HUES64 (cell line): ENCODE data around the gene FMNL3.

Experiments used
- H3K27ac ChIP-seq: 2 replicates; pipeline ENCODE4 v1.7.0; 2013; ENCODE audit warnings: low read depth, low read length, inconsistent platforms
- H3K27me3 ChIP-seq: 2 replicates; pipeline ENCODE4 v1.6.1; 2013; ENCODE audit warnings: mild to moderate bottlenecking, low read length; ENCODE audit not compliant: insufficient read depth
- H3K36me3 ChIP-seq: 2 replicates; pipeline ENCODE4 v1.6.1; 2013; ENCODE audit warnings: mild to moderate bottlenecking, low read length; ENCODE audit not compliant: insufficient read depth
- H3K4me1 ChIP-seq: 2 replicates; pipeline ENCODE4 v1.6.1; 2013; ENCODE audit warnings: mild to moderate bottlenecking, low read length, moderate library complexity; ENCODE audit not compliant: insufficient read depth
- H3K4me3 ChIP-seq: 2 replicates; pipeline ENCODE4 v1.5.1; 2013; ENCODE audit warnings: mild to moderate bottlenecking, low read length, moderate library complexity
- H3K9ac ChIP-seq: 2 replicates; pipeline ENCODE4 v1.6.1; 2013; ENCODE audit warnings: mild to moderate bottlenecking, low read depth, low read length
- H3K9me3 ChIP-seq: 2 replicates; pipeline ENCODE4 v1.6.1; 2013; ENCODE audit warnings: low read depth, low read length; ENCODE audit not compliant: insufficient read depth
- WGBS: fragments of 150-250, 120-280 bp; methylation state at CpG from one replicate; pipeline ENCODE4 v1.1.7; 2013; ENCODE audit warnings: missing lambda C conversion rate; 5-methylcytosine and 5-hydroxymethylcytosine counted together

The FMNL3 gene

GRCh38 chr12:49635656-49636055 is 71.5 kb downstream of the FMNL3 start:
- peaks cover 7% of the 10 kb centered on the region; the same call in 1 of the 2 replicates for H3K4me1 ChIP-seq
- no peaks in the 10 kb centered on the region for H3K9me3 ChIP-seq
- WGBS = 96% methylated on average over 4 of the region's 4 CpGs
- no peak overlapping the region for H3K9ac ChIP-seq
- peaks cover 25% of the 10 kb centered on the region; the same call in 1 of the 2 replicates for H3K36me3 ChIP-seq
- H3K27me3 ChIP-seq = no peaks in the 10 kb centered on the region
- H3K27ac ChIP-seq = no peak overlapping the region
- H3K4me3 ChIP-seq = no peak overlapping the region

- Histone ChIP-seq H3K9me3 (no peaks in the 10 kb centered on the region), H3K4me1 (peaks cover 7% of the 10 kb centered on the region; the same call in 1 of the 2 replicates), H3K27ac (no peak overlapping the region), H3K4me3 (no peak overlapping the region), H3K27me3 (no peaks in the 10 kb centered on the region), H3K9ac (no peak overlapping the region), H3K36me3 (peaks cover 25% of the 10 kb centered on the region; the same call in 1 of the 2 replicates)
- WGBS = 89% methylated on average over 8 of the region's 9 CpGs
These were observed 72.2 kb downstream of the FMNL3 start for GRCh38 chr12:49635036-49635435.

- WGBS = 88% methylated on average over 2 of the region's 2 CpGs
- peaks cover 19% of the 10 kb centered on the region; the same call in 1 of the 2 replicates for H3K36me3 ChIP-seq
- H3K9ac ChIP-seq = no peak overlapping the region
- H3K27ac ChIP-seq = no peak overlapping the region
- H3K4me1 ChIP-seq = peaks cover 7% of the 10 kb centered on the region; the same call in 1 of the 2 replicates
- H3K9me3 ChIP-seq = no peaks in the 10 kb centered on the region
- no peaks in the 10 kb centered on the region for H3K27me3 ChIP-seq
- no peak overlapping the region for H3K4me3 ChIP-seq
These were observed 73.4 kb downstream of the FMNL3 start for GRCh38 chr12:49633703-49634345.

GRCh38 chr12:49632986-49633702 is 74.1 kb downstream of the FMNL3 start:
- 96% methylated on average over 8 of the region's 8 CpGs for WGBS
- H3K9ac ChIP-seq = no peak overlapping the region
- no peaks in the 10 kb centered on the region for H3K9me3 ChIP-seq
- no peak overlapping the region for H3K27ac ChIP-seq
- no peak overlapping the region for H3K4me3 ChIP-seq
- H3K27me3 ChIP-seq = no peaks in the 10 kb centered on the region
- peaks cover 12% of the 10 kb centered on the region; the same call in 1 of the 2 replicates for H3K36me3 ChIP-seq
- peaks cover 7% of the 10 kb centered on the region; the same call in 1 of the 2 replicates for H3K4me1 ChIP-seq

- Histone ChIP-seq H3K4me1 (peaks cover 4% of the 10 kb centered on the region; the same call in 1 of the 2 replicates), H3K4me3 (no peak overlapping the region), H3K9me3 (no peaks in the 10 kb centered on the region), H3K27ac (no peak overlapping the region), H3K27me3 (no peaks in the 10 kb centered on the region), H3K36me3 (peaks cover 7% of the 10 kb centered on the region; the same call in 1 of the 2 replicates), H3K9ac (no peak overlapping the region)
- WGBS = 92% methylated on average over 9 of the region's 9 CpGs
These were observed 74.8 kb downstream of the FMNL3 start for GRCh38 chr12:49632401-49632800.

- H3K4me3 ChIP-seq = no peak overlapping the region
- no peak overlapping the region for H3K27ac ChIP-seq
- no peak overlapping the region for H3K9ac ChIP-seq
- 96% methylated on average over 4 of the region's 6 CpGs for WGBS
- peaks cover 7% of the 10 kb centered on the region; the same call in 1 of the 2 replicates for H3K36me3 ChIP-seq
- no peaks in the 10 kb centered on the region for H3K4me1 ChIP-seq
- H3K27me3 ChIP-seq = no peaks in the 10 kb centered on the region
- no peaks in the 10 kb centered on the region for H3K9me3 ChIP-seq
These were observed 75.8 kb downstream of the FMNL3 start for GRCh38 chr12:49631336-49631907.

GRCh38 chr12:49627752-49628360 is 79.3 kb downstream of the FMNL3 start:
- H3K36me3 ChIP-seq = no peaks in the 10 kb centered on the region
- H3K27ac ChIP-seq = no peak overlapping the region
- peaks cover 6% of the 10 kb centered on the region for H3K4me1 ChIP-seq
- H3K4me3 ChIP-seq = no peak overlapping the region
- H3K27me3 ChIP-seq = no peaks in the 10 kb centered on the region
- H3K9ac ChIP-seq = no peak overlapping the region
- no peaks in the 10 kb centered on the region for H3K9me3 ChIP-seq
- 94% methylated on average over 3 of the region's 3 CpGs for WGBS

- H3K27ac ChIP-seq = no peak overlapping the region
- peaks cover 7% of the 10 kb centered on the region for H3K4me1 ChIP-seq
- no peaks in the 10 kb centered on the region for H3K27me3 ChIP-seq
- no peak overlapping the region for H3K9ac ChIP-seq
- 83% methylated on average over 1 of the region's 1 CpG for WGBS
- H3K36me3 ChIP-seq = no peaks in the 10 kb centered on the region
- H3K9me3 ChIP-seq = no peaks in the 10 kb centered on the region
- no peak overlapping the region for H3K4me3 ChIP-seq
These were observed 80.4 kb downstream of the FMNL3 start for GRCh38 chr12:49626836-49627235.

GRCh38 chr12:49626169-49626835 is 80.9 kb downstream of the FMNL3 start:
- 88% methylated on average over 6 of the region's 6 CpGs for WGBS
- no peak overlapping the region for H3K9ac ChIP-seq
- H3K36me3 ChIP-seq = no peaks in the 10 kb centered on the region
- no peak overlapping the region for H3K27ac ChIP-seq
- H3K9me3 ChIP-seq = no peaks in the 10 kb centered on the region
- H3K4me3 ChIP-seq = no peak overlapping the region
- H3K4me1 ChIP-seq = peaks cover 12% of the 10 kb centered on the region
- H3K27me3 ChIP-seq = peaks cover 5% of the 10 kb centered on the region

- WGBS = 86% methylated on average over 4 of the region's 4 CpGs
- H3K9me3 ChIP-seq = no peaks in the 10 kb centered on the region
- H3K4me1 ChIP-seq = peaks cover 13% of the 10 kb centered on the region
- no peak overlapping the region for H3K4me3 ChIP-seq
- no peak overlapping the region for H3K9ac ChIP-seq
- H3K27me3 ChIP-seq = peaks cover 10% of the 10 kb centered on the region
- H3K27ac ChIP-seq = no peak overlapping the region
- no peaks in the 10 kb centered on the region for H3K36me3 ChIP-seq
These were observed 82.2 kb downstream of the FMNL3 start for GRCh38 chr12:49624921-49625577.
